Measurements from ENCODE around the gene APBA3.
"Not testable (repeated sequence)": the region's sequence is repeated elsewhere in the genome, so short reads cannot be mapped to it uniquely, and the experiment has no call there.

Gene APBA3

DNA sequence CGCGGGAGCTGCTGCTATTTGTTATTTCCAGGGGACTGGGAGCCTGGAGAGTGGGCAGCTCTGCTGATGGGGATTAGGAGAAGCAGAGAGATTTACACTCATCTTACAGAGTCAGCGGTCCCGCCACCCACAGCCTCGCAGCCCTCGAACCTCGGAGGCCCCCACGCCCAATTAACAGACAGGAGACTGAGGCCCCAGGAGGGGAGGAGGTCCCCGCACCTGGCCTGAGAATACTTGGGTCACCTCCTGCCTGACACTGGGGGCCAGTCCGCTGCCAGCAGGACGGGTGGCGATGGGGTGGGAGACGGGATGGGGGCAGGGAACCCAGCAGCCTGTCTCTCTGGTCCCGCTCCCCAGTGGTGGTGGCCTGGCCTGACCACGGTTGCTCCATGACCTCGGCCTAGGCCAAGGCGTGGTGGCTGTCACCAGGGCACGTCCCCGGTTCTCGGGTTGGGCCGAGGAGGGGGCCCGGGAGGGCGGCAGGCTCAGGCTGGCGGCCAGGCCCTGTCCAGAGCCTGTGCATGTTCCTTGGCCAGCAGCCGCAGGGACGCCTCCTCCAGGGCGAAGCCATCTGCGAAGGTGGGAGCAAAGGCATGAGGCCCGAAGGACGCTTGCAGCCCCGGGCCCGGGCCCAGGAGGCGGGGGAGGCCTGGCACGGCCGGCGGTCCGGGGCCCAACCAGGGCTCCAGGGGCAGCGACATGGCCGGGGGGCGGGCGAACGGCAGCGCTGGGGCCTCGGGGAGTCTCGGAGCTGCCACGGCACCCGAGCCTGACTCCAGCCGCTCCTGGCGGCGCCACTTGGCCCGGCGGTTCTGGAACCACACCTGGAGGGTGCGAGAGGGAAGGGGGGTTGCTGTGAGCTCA is 8.9 kb upstream of the APBA3 start:
- DNase-seq = no peak

GRCh38 chr19:3769494-3769893 is 8.0 kb upstream of the APBA3 start:
- no peak for DNase-seq

- no peak for DNase-seq
These were observed 7.2 kb upstream of the APBA3 start for GRCh38 chr19:3768748-3769099.

DNA sequence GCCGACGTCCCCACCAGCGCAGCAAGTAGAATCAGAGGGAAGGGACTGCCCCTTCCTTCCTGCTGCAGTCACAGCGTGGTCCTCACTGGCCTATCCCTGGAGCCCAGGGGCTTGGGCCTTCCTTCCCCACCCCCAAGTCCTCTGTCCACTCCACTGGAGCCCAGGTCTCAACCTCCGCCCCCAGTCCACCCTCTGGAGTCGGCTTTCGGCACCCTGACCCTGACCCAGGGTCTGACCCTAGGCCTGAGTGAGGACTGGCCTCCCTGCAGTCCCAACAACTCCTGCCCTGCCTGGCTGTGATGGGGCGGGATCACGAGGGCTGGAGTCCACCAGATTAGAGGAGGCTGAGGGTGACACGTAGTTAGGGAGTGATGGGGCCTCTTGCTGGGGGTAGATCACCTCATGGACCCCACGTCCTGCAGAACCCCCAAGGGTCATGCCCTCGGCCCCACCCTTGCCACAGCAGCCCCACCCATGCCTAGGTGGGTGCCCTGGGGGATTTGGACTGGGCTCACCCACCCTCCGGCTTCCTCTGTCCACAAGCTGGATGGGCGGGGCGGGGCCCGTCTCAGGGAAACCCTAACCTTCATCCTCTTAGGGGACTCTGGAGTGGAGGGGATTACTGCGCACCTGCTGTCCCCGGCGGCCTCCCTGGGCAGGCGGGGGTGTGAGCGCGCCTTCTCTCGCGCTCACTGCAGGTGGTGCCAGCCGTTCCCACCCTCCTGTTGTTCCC is 6.7 kb upstream of the APBA3 start:
- DNase-seq = no peak

DNA sequence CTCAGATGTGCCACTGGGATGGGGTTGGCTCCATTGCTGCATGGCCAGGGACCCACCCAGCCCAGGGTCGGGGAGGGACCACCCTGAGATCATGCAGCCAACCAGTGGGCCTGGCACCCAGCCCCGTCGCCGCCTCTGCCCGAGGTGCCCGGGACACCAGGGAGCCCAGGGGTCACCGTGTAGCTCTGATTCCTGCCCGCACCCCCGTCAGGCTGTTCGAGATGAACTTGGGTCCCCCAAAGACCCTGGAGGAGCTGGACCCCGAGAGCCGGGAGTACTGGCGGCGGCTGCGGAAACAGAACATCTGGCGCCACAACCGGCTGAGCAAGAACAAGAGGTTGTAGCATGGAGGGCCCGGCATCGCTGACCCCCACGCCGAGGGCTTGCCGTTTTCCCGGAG is 5.6 kb upstream of the APBA3 start:
- no peak for DNase-seq

DNA sequence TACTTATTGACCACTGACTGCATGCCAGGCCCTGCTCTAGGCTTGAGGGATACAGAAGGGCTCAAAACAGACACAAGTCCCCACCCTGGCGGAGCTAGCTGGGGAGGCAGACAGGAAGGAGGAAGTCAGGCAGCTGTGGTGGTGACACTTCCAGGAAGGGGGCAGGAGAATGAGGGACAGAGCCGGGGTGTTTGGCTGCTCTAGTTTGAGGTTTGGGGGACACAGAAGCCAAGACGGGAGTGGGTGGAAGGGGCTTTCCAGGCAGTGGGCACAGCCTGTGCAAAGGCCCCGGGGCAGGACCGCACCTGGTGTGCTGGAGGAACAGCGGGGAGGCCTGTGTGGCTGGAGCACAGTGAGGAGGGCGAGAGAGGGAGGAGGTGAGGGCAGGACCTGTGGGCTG is 5.0 kb upstream of the APBA3 start:
- DNase-seq = no peak

GRCh38 chr19:3765757-3766156 is 4.3 kb upstream of the APBA3 start:
- not testable (repeated sequence) for DNase-seq

DNA sequence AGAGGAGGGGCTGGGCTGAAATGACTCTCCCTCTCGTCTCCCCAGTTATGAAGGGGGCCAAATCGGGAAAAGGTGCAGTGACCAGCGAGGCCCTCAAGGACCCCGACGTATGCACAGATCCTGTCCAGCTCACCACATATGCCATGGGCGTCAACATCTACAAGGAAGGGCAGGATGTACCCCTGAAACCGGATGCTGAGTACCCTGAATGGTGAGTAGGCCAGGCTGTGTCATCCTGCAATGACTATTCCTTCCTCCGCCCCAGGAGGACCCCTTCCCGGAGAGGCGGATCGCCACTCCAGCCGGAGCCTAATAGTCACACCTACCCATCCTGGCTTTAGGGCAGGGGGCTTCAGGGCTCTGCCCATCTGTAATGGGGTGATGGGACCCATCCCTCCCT is 3.6 kb upstream of the APBA3 start:
- DNase-seq = no peak

GRCh38 chr19:3762501-3763459 is 1.3 kb upstream of the APBA3 start, which contains the start of gene MRPL54:
MRPL54 (plus strand) TSS chr19:3762682; CDS start chr19:3762701, 19 bp downstream.
- DNase-seq = peak; percentile 98

- no peak for DNase-seq
These were observed 610 bp upstream of the APBA3 start for GRCh38 chr19:3762130-3762473.

- peak; percentile 33 for DNase-seq
These were observed 576 bp downstream of the APBA3 start for GRCh38 chr19:3760871-3761361.

GRCh38 chr19:3759482-3760254 is 1.8 kb downstream of the APBA3 start:
- no peak for DNase-seq

DNA sequence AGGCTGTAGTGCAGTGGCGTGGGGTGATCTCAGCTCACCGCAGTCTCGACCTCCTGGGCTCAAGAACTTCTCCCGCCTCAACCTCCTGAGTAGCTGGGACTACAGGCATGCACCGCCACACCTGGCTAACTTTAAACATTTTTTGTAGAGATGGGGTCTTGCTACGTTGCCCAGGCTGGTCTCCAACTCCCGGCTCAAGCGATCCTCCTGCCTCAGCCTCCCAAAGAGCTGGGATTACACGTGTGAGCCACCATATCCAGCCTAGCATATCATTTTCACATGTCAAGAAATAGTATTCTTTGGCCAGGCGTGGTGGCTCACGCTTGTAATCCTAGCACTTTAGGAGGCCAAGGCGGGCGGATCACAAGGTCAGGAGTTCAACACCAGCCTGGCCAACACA is 3.2 kb downstream of the APBA3 start:
- DNase-seq = not testable (repeated sequence)

- DNase-seq = not testable (repeated sequence)
These were observed 3.8 kb downstream of the APBA3 start for GRCh38 chr19:3757705-3758104.

GRCh38 chr19:3753631-3754410 is 7.7 kb downstream of the APBA3 start:
- DNase-seq = no peak

DNA sequence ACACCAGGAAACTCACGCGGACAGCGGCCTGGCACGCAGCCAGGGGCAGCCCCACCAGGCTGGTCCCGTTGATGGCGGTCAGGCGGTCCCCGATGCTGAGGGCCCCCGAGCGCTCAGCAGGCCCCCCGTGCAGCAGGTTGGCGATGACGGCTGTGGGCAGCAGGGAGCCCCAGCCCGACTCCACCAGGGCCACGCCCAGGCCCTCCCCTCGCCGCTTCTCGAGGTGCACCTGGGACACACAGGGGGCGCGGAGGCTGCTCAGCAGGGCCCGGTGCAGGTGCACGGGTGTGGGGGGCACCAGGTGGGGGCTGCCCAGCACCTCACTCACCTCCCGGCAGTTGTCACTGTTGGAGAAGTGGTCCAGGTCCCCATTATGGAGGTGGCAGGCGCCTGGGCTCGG is 9.0 kb downstream of the APBA3 start:
- no peak for DNase-seq

GRCh38 chr19:3751236-3751635 is 10.3 kb downstream of the APBA3 start:
- no peak for DNase-seq

GRCh38 chr19:3750211-3750610 is 11.3 kb downstream of the APBA3 start:
- DNase-seq = no peak

DNA sequence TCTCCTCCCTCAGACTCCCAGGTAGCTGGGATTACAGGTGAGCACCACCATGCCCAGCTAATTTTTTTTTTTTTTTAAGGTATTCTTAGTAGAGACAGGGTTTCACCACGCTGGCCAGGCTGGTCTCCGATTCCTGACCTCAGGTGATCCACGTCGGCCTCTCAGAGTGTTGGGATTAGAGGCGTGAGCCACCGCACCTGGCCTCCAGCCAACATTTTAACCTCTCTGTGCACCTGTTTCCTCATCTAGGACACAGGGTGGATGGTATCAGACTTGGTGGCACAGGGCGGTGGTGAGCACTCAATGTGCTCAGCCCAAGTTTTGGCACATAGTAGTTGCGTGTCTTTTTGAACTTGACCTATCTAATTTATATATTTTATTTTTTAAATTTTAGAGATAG is 12.5 kb downstream of the APBA3 start:
- DNase-seq = no peak

- DNase-seq = no peak
These were observed 15.0 kb downstream of the APBA3 start for GRCh38 chr19:3746371-3747056.
